GM23338 (cell line): ENCODE results near the gene PBXIP1. TPM values are rescaled to one million over a fixed set of nuclear protein-coding genes. Genes with fewer than 3 reads are reported as not detected.

ENCODE experiments used
- ATAC-seq: fragments of 200-7000 bp; cut with Tn5 transposase; 3 replicates; pipeline ENCODE4 v1.9.1; 2020
- DNase-seq: peaks from one replicate; pipeline ENCODE4 v3.0.0-alpha.2; 2015; ENCODE audit warnings: low spot score
- H2AFZ ChIP-seq: fragments of 200-600 bp; sonication (generic); 2 replicates; pipeline ENCODE4 v1.8.0; 2016; ENCODE audit warnings: antibody characterized with exemption, mild to moderate bottlenecking, moderate library complexity
- H3F3A ChIP-seq: fragments of 200-600 bp; sonication (generic); replicated peaks from 2 replicates; pipeline ENCODE4 v1.8.0; 2017; ENCODE audit warnings: antibody characterized with exemption, mixed run types, low read depth
- H3K27ac ChIP-seq: fragments of 200-600 bp; sonication (generic); 2 replicates; pipeline ENCODE4 v1.6.1; 2016; ENCODE audit warnings: low read depth
- H3K27me3 ChIP-seq: fragments of 200-600 bp; sonication (generic); 2 replicates; pipeline ENCODE4 v1.8.0; 2016; ENCODE audit warnings: mild to moderate bottlenecking, mixed run types, moderate library complexity; ENCODE audit not compliant: insufficient read depth
- H3K36me3 ChIP-seq: fragments of 200-600 bp; sonication (generic); 2 replicates; pipeline ENCODE4 v1.8.0; 2016; ENCODE audit warnings: mild to moderate bottlenecking; ENCODE audit not compliant: insufficient read depth
- H3K4me1 ChIP-seq: fragments of 200-600 bp; sonication (generic); 2 replicates; pipeline ENCODE4 v1.8.0; 2016; ENCODE audit warnings: mild to moderate bottlenecking, moderate library complexity; ENCODE audit not compliant: insufficient read depth
- H3K4me2 ChIP-seq: fragments of 200-600 bp; sonication (generic); 2 replicates; pipeline ENCODE4 v1.7.1; 2017; ENCODE audit warnings: mixed run types
- H3K4me3 ChIP-seq: fragments of 200-600 bp; sonication (generic); 2 replicates; pipeline ENCODE4 v1.6.1; 2016; ENCODE audit warnings: mixed run types
- H3K79me2 ChIP-seq: fragments of 200-600 bp; sonication (generic); replicated peaks from 2 replicates; pipeline ENCODE4 v1.8.0; 2017; ENCODE audit warnings: mild to moderate bottlenecking; ENCODE audit not compliant: insufficient read depth
- H3K9me2 ChIP-seq: fragments of 200-600 bp; sonication (generic); 2 replicates; pipeline ENCODE4 v1.8.0; 2017; ENCODE audit not compliant: insufficient read depth
- H4K20me1 ChIP-seq: fragments of 200-600 bp; sonication (generic); replicated peaks from 2 replicates; pipeline ENCODE4 v1.8.0; 2017; ENCODE audit warnings: mild to moderate bottlenecking; ENCODE audit not compliant: insufficient read depth
- H3K27ac Mint-ChIP-seq: 2 replicates; pipeline ENCODE4 v1.8.0; 2020; ENCODE audit warnings: inconsistent platforms, mild to moderate bottlenecking, moderate library complexity, mixed read lengths
- H3K27me3 Mint-ChIP-seq: 3 replicates; pipeline ENCODE4 v1.8.0; 2022; ENCODE audit warnings: low read depth, mild to moderate bottlenecking, moderate library complexity, mixed read lengths, inconsistent platforms; ENCODE audit not compliant: insufficient read depth, poor library complexity
- H3K36me3 Mint-ChIP-seq: 3 replicates; pipeline ENCODE4 v1.8.0; 2021; ENCODE audit warnings: low read depth, mild to moderate bottlenecking, inconsistent platforms, moderate library complexity, mixed read lengths
- H3K4me1 Mint-ChIP-seq: 3 replicates; pipeline ENCODE4 v1.8.0; 2020; ENCODE audit warnings: mild to moderate bottlenecking, inconsistent platforms, mixed read lengths
- H3K4me3 Mint-ChIP-seq: 3 replicates; pipeline ENCODE4 v1.8.0; 2021; ENCODE audit warnings: moderate library complexity, mild to moderate bottlenecking, inconsistent platforms, mixed read lengths
- H3K9me3 Mint-ChIP-seq: 3 replicates; pipeline ENCODE4 v1.8.0; 2020; ENCODE audit warnings: moderate library complexity, mild to moderate bottlenecking, inconsistent platforms, mixed read lengths
- CREB1 ChIP-seq: fragments of 250-450 bp; sonication (Bioruptor Pico); IDR thresholded peaks from 2 replicates; pipeline ENCODE4 v1.5.0; 2020; ENCODE audit warnings: low read depth, mild to moderate bottlenecking, moderate library complexity
- CTCF ChIP-seq, 2 experiments: fragments of 200-600 bp in 1 of 2; sonication (generic) in 1 of 2; conservative IDR thresholded peaks; 2 replicates each; pipeline versions ENCODE4 v1.5.1 to v1.6.1; 2016 to 2017; ENCODE audit warnings: antibody characterized with exemption in 2 of 2, low read depth in 2 of 2, mild to moderate bottlenecking in 2 of 2, moderate library complexity in 1 of 2
- ETS1 ChIP-seq: IDR thresholded peaks from 2 replicates; pipeline ENCODE4 v1.6.1; 2016; ENCODE audit warnings: antibody characterized with exemption
- EZH2 ChIP-seq: fragments of 200-600 bp; sonication (generic); IDR thresholded peaks from one replicate; pipeline ENCODE4 v1.8.0; 2017; ENCODE audit warnings: antibody characterized with exemption, mild to moderate bottlenecking, low read depth; ENCODE audit not compliant: unreplicated experiment
- EZH2phosphoT487 ChIP-seq: fragments of 200-600 bp; sonication (generic); IDR thresholded peaks from one replicate; pipeline ENCODE4 v1.8.1; 2018; ENCODE audit warnings: antibody characterized with exemption; ENCODE audit not compliant: unreplicated experiment
- JUNB ChIP-seq: IDR thresholded peaks from one replicate; pipeline ENCODE4 v1.6.1; 2016; ENCODE audit warnings: antibody characterized with exemption; ENCODE audit not compliant: unreplicated experiment
- NANOG ChIP-seq: IDR thresholded peaks from 2 replicates; pipeline ENCODE4 v1.6.1; 2016; ENCODE audit warnings: antibody characterized with exemption, borderline replicate concordance
- POLR2AphosphoS5 ChIP-seq: IDR thresholded peaks from 2 replicates; pipeline ENCODE4 v1.6.1; 2016; ENCODE audit warnings: antibody characterized with exemption, low read depth
- STAT1 ChIP-seq: IDR thresholded peaks from one replicate; pipeline ENCODE4 v1.6.1; 2016; ENCODE audit warnings: antibody characterized with exemption; ENCODE audit not compliant: unreplicated experiment
- ZNF114 ChIP-seq: fragments of 250-450 bp; sonication (Bioruptor Pico); IDR thresholded peaks from 2 replicates; pipeline ENCODE4 v1.5.0; 2020; ENCODE audit warnings: mild to moderate bottlenecking, moderate library complexity
- ZNF331 ChIP-seq: fragments of 250-450 bp; sonication (Bioruptor Pico); IDR thresholded peaks from 2 replicates; pipeline ENCODE4 v1.5.0; 2020; ENCODE audit warnings: low read depth, mild to moderate bottlenecking, moderate library complexity
- polyA plus RNA-seq: library from polyadenylated mRNA; unstranded; fragments of >200 nt; fragmentation: Nextera tagmentation; extraction: Ambion mirVana; gene quantifications from 2 replicates; pipeline ENCODE4 v1.2.1, GENCODE V29; 2016
- total RNA-seq: library from RNA; depleted of rRNA; stranded (reverse); fragments of >200 nt; shearing (Covaris generic); gene quantifications from 2 replicates; pipeline ENCODE4 v1.2.3, GENCODE V29; 2014
- TF ChIP-seq, protein P1 (sequence below): IDR thresholded peaks from one replicate; pipeline ENCODE4 v1.6.1; 2018; ENCODE audit warnings: antibody characterized with exemption; ENCODE audit not compliant: unreplicated experiment

Gene PBXIP1
- total and polyA plus RNA-seq, 2 experiments from 2014 or later, result 7.0 to 31.8 TPM

- no peak overlapping the region for H3K27ac Mint-ChIP-seq
- no peaks in the 10 kb centered on the region for H3K9me3 Mint-ChIP-seq
- Histone ChIP-seq H3K79me2 (peaks cover 23% of the 10 kb centered on the region), H3F3A (peaks cover 47% of the 10 kb centered on the region), H3K36me3 (peaks cover 36% of the 10 kb centered on the region), H3K27ac (peak overlapping the region; percentile 97), H3K4me3 (peak overlapping the region; percentile 92), H3K4me1 (peaks cover 29% of the 10 kb centered on the region; the same call in 1 of the 2 replicates), H2AFZ (no peak overlapping the region), H3K4me2 (peak overlapping the region; percentile 91), H4K20me1 (peaks cover 29% of the 10 kb centered on the region), H3K9me2 (no peaks in the 10 kb centered on the region), H3K27me3 (no peaks in the 10 kb centered on the region)
- 0 out of 2 replicates have a peak, but pooled peaks have one; percentile 18 for TF ChIP-seq POLR2AphosphoS5
- no peak for TF ChIP-seq JUNB
- TF ChIP-seq EZH2phosphoT487, result no peak
- TF ChIP-seq ZNF114 (CRISPR knock-in tag), result no peak
- H3K36me3 Mint-ChIP-seq, result peaks cover 75% of the 10 kb centered on the region
- peak overlapping the region; percentile 81 for H3K4me3 Mint-ChIP-seq
- peaks cover 38% of the 10 kb centered on the region for H3K4me1 Mint-ChIP-seq
- DNase-seq (no peak), ATAC-seq (no peak)
- peaks cover 12% of the 10 kb centered on the region for H3K27me3 Mint-ChIP-seq
These were observed 7.0 kb upstream of the PBXIP1 start for GRCh38 chr1:154962795-154963330.

DNA sequence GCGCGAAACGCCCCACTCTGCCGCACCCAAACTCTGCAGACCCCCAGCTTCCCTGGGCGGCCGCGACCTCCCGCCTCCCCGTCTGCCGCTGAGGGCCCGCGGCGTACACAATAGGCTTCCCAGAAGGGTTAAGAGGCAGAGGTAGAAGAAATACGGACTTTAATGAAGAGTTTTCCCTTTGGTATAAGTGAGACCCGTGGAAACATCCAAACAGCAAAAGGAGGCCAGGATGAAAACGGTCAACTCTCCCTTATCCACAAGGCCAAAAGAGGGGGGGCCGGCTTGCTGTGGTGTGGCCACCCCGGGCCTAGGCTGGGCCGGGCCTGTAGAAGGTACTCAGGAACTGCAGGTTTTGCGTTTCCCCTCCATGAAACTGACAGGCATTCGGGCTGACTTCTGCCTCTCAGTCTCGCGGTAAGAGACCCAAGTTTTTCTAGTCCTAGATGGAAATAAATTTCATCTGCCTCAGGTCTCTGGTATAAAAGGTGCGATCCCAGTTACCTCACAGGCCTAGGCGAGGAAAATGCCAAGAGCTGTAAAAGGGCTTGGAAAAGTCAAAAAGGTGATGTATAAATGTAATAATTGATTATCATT, 6.4 kb upstream of the PBXIP1 start:
- peak overlapping the region; percentile 92 for H3K4me3 ChIP-seq
- 0 out of 2 replicates have a peak overlapping the region, but pooled peaks have one; percentile 43 for H2AFZ ChIP-seq
- peaks cover 32% of the 10 kb centered on the region for H3K36me3 ChIP-seq
- peaks cover 52% of the 10 kb centered on the region for H3F3A ChIP-seq
- H3K9me3 Mint-ChIP-seq, result no peaks in the 10 kb centered on the region
- peaks cover 14% of the 10 kb centered on the region for H3K27me3 Mint-ChIP-seq
- H3K4me1 Mint-ChIP-seq, result peaks cover 39% of the 10 kb centered on the region
- H3K36me3 Mint-ChIP-seq, result peaks cover 72% of the 10 kb centered on the region
- H3K4me3 Mint-ChIP-seq, result peak overlapping the region; percentile 81
- H3K79me2 ChIP-seq, result peaks cover 17% of the 10 kb centered on the region
- no peaks in the 10 kb centered on the region for H3K9me2 ChIP-seq
- H3K4me1 ChIP-seq, result peaks cover 35% of the 10 kb centered on the region
- no peaks in the 10 kb centered on the region for H3K27me3 ChIP-seq
- ATAC-seq (peak; percentile 18), DNase-seq (peak; percentile 60)
- peak overlapping the region; percentile 91 for H3K4me2 ChIP-seq
- H3K27ac ChIP-seq, result peak overlapping the region; percentile 97
- H3K27ac Mint-ChIP-seq, result peak overlapping the region; percentile 90
- peaks cover 30% of the 10 kb centered on the region for H4K20me1 ChIP-seq
- TF ChIP-seq POLR2AphosphoS5, result no peak
- TF ChIP-seq STAT1, result no peak
- TF ChIP-seq JUNB, result no peak
- no peak for TF ChIP-seq ZNF114 (CRISPR knock-in tag)
- TF ChIP-seq ETS1, result no peak
- TF ChIP-seq EZH2phosphoT487, result no peak
- no peak for TF ChIP-seq CREB1
- no peak for TF ChIP-seq NANOG
- TF ChIP-seq EZH2, result no peak
- TF ChIP-seq, protein P1, sequence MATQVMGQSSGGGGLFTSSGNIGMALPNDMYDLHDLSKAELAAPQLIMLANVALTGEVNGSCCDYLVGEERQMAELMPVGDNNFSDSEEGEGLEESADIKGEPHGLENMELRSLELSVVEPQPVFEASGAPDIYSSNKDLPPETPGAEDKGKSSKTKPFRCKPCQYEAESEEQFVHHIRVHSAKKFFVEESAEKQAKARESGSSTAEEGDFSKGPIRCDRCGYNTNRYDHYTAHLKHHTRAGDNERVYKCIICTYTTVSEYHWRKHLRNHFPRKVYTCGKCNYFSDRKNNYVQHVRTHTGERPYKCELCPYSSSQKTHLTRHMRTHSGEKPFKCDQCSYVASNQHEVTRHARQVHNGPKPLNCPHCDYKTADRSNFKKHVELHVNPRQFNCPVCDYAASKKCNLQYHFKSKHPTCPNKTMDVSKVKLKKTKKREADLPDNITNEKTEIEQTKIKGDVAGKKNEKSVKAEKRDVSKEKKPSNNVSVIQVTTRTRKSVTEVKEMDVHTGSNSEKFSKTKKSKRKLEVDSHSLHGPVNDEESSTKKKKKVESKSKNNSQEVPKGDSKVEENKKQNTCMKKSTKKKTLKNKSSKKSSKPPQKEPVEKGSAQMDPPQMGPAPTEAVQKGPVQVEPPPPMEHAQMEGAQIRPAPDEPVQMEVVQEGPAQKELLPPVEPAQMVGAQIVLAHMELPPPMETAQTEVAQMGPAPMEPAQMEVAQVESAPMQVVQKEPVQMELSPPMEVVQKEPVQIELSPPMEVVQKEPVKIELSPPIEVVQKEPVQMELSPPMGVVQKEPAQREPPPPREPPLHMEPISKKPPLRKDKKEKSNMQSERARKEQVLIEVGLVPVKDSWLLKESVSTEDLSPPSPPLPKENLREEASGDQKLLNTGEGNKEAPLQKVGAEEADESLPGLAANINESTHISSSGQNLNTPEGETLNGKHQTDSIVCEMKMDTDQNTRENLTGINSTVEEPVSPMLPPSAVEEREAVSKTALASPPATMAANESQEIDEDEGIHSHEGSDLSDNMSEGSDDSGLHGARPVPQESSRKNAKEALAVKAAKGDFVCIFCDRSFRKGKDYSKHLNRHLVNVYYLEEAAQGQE, result no peak
- no peak for TF ChIP-seq ZNF331
- no peak for TF ChIP-seq CTCF (conservative IDR thresholded peaks at IDR 0.05; ENCODE audit: low read depth in 2 of 2)
